GM12878 (cell line): ENCODE data around the gene LRRN2. TPM values are rescaled to one million over a fixed set of nuclear protein-coding genes. Genes with fewer than 3 reads are reported as not detected.

ENCODE experiments used
- ATAC-seq: fragments of 200-7000 bp; cut with Tn5 transposase; 3 replicates; pipeline ENCODE4 v1.9.1; 2020; ENCODE audit warnings: mild to moderate bottlenecking, moderate library complexity
- BruUV-seq: library from RNA; stranded (reverse); fragments of 400-500 nt; replicated peaks from 2 replicates; lab custom pipeline; 2021; lab: Mats Ljungman, UMichigan
- CTCF ChIA-PET: fragments of 300-600 bp; sonication (Branson Sonifier 250); formaldehyde crosslinking; extraction: SDS; loops from one replicate; lab custom pipeline; 2021; ENCODE audit warnings: inconsistent platforms; lab: Yijun Ruan, JAX
- POLR2A ChIA-PET: fragments of 350-600 bp; formaldehyde crosslinking; extraction: SDS; loops from one replicate; lab custom pipeline; 2021; ENCODE audit warnings: inconsistent platforms; lab: Charles Lee
- RAD21 ChIA-PET: fragments of 300-600 bp; sonication (Branson Sonifier 250); formaldehyde crosslinking; loops from one replicate; lab custom pipeline; 2023; ENCODE audit warnings: antibody characterized with exemption; ENCODE audit not compliant: unreplicated experiment; lab: Charles Lee
- SMC1A ChIA-PET: fragments of 300-600 bp; sonication (Branson Sonifier 250); formaldehyde crosslinking; loops from one replicate; lab custom pipeline; 2023; ENCODE audit not compliant: unreplicated experiment, uncharacterized antibody; lab: Charles Lee
- DNase-seq: peaks from one replicate; pipeline ENCODE4 v3.0.0-alpha.2; 2011; ENCODE audit warnings: low read depth, low spot score
- FAIRE-seq: peaks from 3 replicates; lab custom pipeline; 2011; peaks lifted over from hg19 to GRCh38; lab: Jason Lieb, UNC
- H2AFZ ChIP-seq: 2 replicates; pipeline ENCODE4 v1.6.0; 2011; ENCODE audit warnings: low read depth, low read length, control low read depth; ENCODE audit not compliant: control insufficient read depth
- H3K27ac ChIP-seq: 2 replicates; pipeline ENCODE4 v1.5.1; 2011; ENCODE audit warnings: control low read depth; ENCODE audit not compliant: control insufficient read depth, insufficient read depth
- H3K27me3 ChIP-seq, 2 experiments: replicated peaks in 1 of 2; 2 replicates each; pipeline versions ENCODE4 v1.6.0 to v1.6.1; 2011; ENCODE audit warnings: low read length in 1 of 2; ENCODE audit not compliant: control insufficient read depth in 2 of 2, insufficient read depth in 2 of 2
- H3K36me3 ChIP-seq, 2 experiments: 2 replicates each; pipeline ENCODE4 v1.5.1; 2011; ENCODE audit warnings: low read length in 1 of 2; ENCODE audit not compliant: control insufficient read depth in 2 of 2, insufficient read depth in 2 of 2
- H3K4me1 ChIP-seq: 2 replicates; pipeline ENCODE4 v1.6.1; 2011; ENCODE audit warnings: mild to moderate bottlenecking, low read length, moderate library complexity, mixed read lengths; ENCODE audit not compliant: control insufficient read depth, insufficient read depth
- H3K4me2 ChIP-seq: 2 replicates; pipeline ENCODE4 v1.6.0; 2011; ENCODE audit warnings: control low read depth; ENCODE audit not compliant: control insufficient read depth, insufficient read depth
- H3K4me3 ChIP-seq: fragments of 200-600 bp; sonication (generic); 2 replicates; pipeline ENCODE4 v1.5.1; 2016
- H3K79me2 ChIP-seq: 2 replicates; pipeline ENCODE4 v1.6.0; 2011; ENCODE audit warnings: low read length; ENCODE audit not compliant: control insufficient read depth, insufficient read depth
- H3K9ac ChIP-seq: 2 replicates; pipeline ENCODE4 v1.8.0; 2011; ENCODE audit warnings: low read length, control low read depth, mixed read lengths; ENCODE audit not compliant: control insufficient read depth, insufficient read depth
- H3K9me3 ChIP-seq: replicated peaks from 3 replicates; pipeline ENCODE4 v1.5.1; 2011; ENCODE audit warnings: mild to moderate bottlenecking, low read length; ENCODE audit not compliant: control insufficient read depth, insufficient read depth
- H4K20me1 ChIP-seq: 2 replicates; pipeline ENCODE4 v1.6.0; 2011; ENCODE audit not compliant: control insufficient read depth, insufficient read depth
- ASH2L ChIP-seq: fragments of 300-600, 200-600 bp; sonication (generic); IDR thresholded peaks from 2 replicates; pipeline ENCODE4 v1.6.1; 2017; ENCODE audit warnings: low read depth, mild to moderate bottlenecking, borderline replicate concordance
- BMI1 ChIP-seq: fragments of 450-650 bp; IDR thresholded peaks from 2 replicates; pipeline ENCODE4 v1.6.1; 2016; ENCODE audit warnings: mild to moderate bottlenecking, moderate library complexity, borderline replicate concordance
- CHD4 ChIP-seq: fragments of 200-600 bp; sonication (generic); IDR thresholded peaks from 2 replicates; pipeline ENCODE4 v1.6.1; 2016; ENCODE audit warnings: mild to moderate bottlenecking
- NR2C2 ChIP-seq: IDR thresholded peaks from 2 replicates; pipeline ENCODE4 v1.6.1; 2011; ENCODE audit warnings: borderline replicate concordance, low read depth; ENCODE audit not compliant: control insufficient read depth, insufficient read length
- PAX8 ChIP-seq: fragments of 450-650 bp; IDR thresholded peaks from 2 replicates; pipeline ENCODE4 v1.6.1; 2017; ENCODE audit warnings: mild to moderate bottlenecking, moderate library complexity
- SMAD1 ChIP-seq: fragments of 450-650 bp; IDR thresholded peaks from 2 replicates; pipeline ENCODE4 v1.6.1; 2018; ENCODE audit warnings: mild to moderate bottlenecking, low read depth; ENCODE audit not compliant: partially characterized antibody
- SP1 ChIP-seq: IDR thresholded peaks from one replicate; pipeline ENCODE4 v1.6.1; 2011; ENCODE audit warnings: low read depth, low read length
- ZNF24 ChIP-seq: fragments of 450-650 bp; IDR thresholded peaks from 2 replicates; pipeline ENCODE4 v1.6.1; 2017; ENCODE audit warnings: antibody characterized with exemption, mild to moderate bottlenecking
- ZZZ3 ChIP-seq: IDR thresholded peaks from 2 replicates; pipeline ENCODE4 v1.6.1; 2011; ENCODE audit warnings: low read depth; ENCODE audit not compliant: control insufficient read depth, insufficient read length
- WGBS: methylation state at CpG from one replicate; pipeline ENCODE4 v1.1.6; 2016; ENCODE audit warnings: low lambda C conversion rate; ENCODE audit not compliant: insufficient replicate concordance, insufficient coverage; ENCODE audit errors: missing lambda C conversion rate; 5-methylcytosine and 5-hydroxymethylcytosine counted together
- in situ Hi-C: fragments of 300-500 bp; cut with MboI; formaldehyde crosslinking; loops from 9 replicates; pipeline ENCODE4 v1.14.3; 2018; ENCODE audit warnings: mixed read lengths
- intact Hi-C: fragments of 100-400 bp; cut with micrococcal nuclease; formaldehyde crosslinking; loops from one replicate; pipeline ENCODE4 v1.14.2; 2022; ENCODE audit not compliant: unreplicated experiment
- polyA plus RNA-seq, 11 experiments: library from polyadenylated mRNA; depleted of rRNA in 4 of 11; unstranded in 6 of 11; stranded (reverse) in 5 of 11; fragments of >200 nt; fragmentation: Nextera tagmentation in 4 of 11; fragmentation: Illumina TruSeq in 1 of 11; extraction: Ambion mirVana in 4 of 11; extraction: Trizol in 1 of 11; gene quantifications; 1 replicate in 1 of 11; 2 replicates in 10 of 11; pipeline versions ENCODE4 v1.2.1 to v1.2.3, GENCODE V29; 2011 to 2016; ENCODE audit warnings: inconsistent platforms in 2 of 11, missing spikeins in 2 of 11, low read depth in 1 of 11
- total RNA-seq, 4 experiments: library from RNA; depleted of rRNA in 3 of 4; stranded (reverse); fragments of >200 nt in 3 of 4; fragmentation: Illumina TruSeq in 1 of 4; extraction: Trizol in 1 of 4; gene quantifications; 2 replicates each; pipeline versions ENCODE4 v1.2.1 to v1.2.3, GENCODE V29; 2013 to 2021

The LRRN2 gene
- total and polyA plus RNA-seq, 10 of the 15 experiments (the other 5 are each of a cell fraction or from before 2014, with no cell fraction given) = not detected

- Histone ChIP-seq H4K20me1 (no peaks in the 10 kb centered on the region; the same call in 1 of the 2 replicates), H3K4me3 (no peak overlapping the region), H3K4me1 (peaks cover 10% of the 10 kb centered on the region), H3K27me3 (no peaks in the 10 kb centered on the region), H2AFZ (no peak overlapping the region), H3K36me3 (no peaks in the 10 kb centered on the region), H3K9me3 (no peaks in the 10 kb centered on the region), H3K27ac (no peak overlapping the region), H3K4me2 (no peak overlapping the region), H3K9ac (no peak overlapping the region), H3K79me2 (no peaks in the 10 kb centered on the region)
- FAIRE-seq (no peak), ATAC-seq (no peak), DNase-seq (no peak)
- in situ Hi-C loops = no loop called here
- SMC1A ChIA-PET = interaction anchor here (0.8 to 6.2 kb wide), 10 partner anchors 9 to 148 kb away, joined by 3 to 31 read pairs (median 8); no protein-coding TSS in a partner anchor
- CTCF ChIA-PET = interaction anchor here (0.6 to 4.5 kb wide), 7 partner anchors 11 to 147 kb away, joined by 3 to 44 read pairs (median 14); no protein-coding TSS in a partner anchor
- POLR2A ChIA-PET = interaction anchor here (1.3 kb wide), 1 partner anchor 9 kb away, joined by 5 read pairs; no protein-coding TSS in a partner anchor
- RAD21 ChIA-PET = interaction anchor here (1.2 to 3.7 kb wide), 4 partner anchors 50 to 148 kb away, joined by 3 to 23 read pairs (median 7); no protein-coding TSS in a partner anchor
- 43% methylated on average over 5 of the region's 5 CpGs for WGBS
- intact Hi-C loops = loop anchor here (5.0 kb wide), 1 partner anchor 94 kb away; no protein-coding TSS in a partner anchor
- no TSS peak for BruUV-seq
- TF ChIP-seq PAX8 (no peak), BMI1 (peak; percentile 71), SMAD1 (no peak)
- TF ChIP-seq, all 136 proteins: peak for 1
Observed at GRCh38 chr1:204713541-204713940, 28.0 kb upstream of the LRRN2 start.

- no peak overlapping the region for H3K9ac ChIP-seq
- CTCF ChIA-PET = interaction anchor here (0.6 to 4.5 kb wide), 8 partner anchors 12 to 147 kb away, joined by 3 to 44 read pairs (median 6); no protein-coding TSS in a partner anchor
- no peak overlapping the region for H2AFZ ChIP-seq
- FAIRE-seq (no peak), ATAC-seq (no peak), DNase-seq (no peak)
- WGBS = 55% methylated on average over 4 of the region's 4 CpGs
- SMC1A ChIA-PET = interaction anchor here (1.9 to 6.2 kb wide), 4 partner anchors 12 to 147 kb away, joined by 7 to 31 read pairs (median 17); no protein-coding TSS in a partner anchor
- H4K20me1 ChIP-seq = no peaks in the 10 kb centered on the region; the same call in 1 of the 2 replicates
- H3K4me3 ChIP-seq = no peak overlapping the region
- H3K27ac ChIP-seq = no peak overlapping the region
- TF ChIP-seq NR2C2 = no peak
- TF ChIP-seq SP1 = no peak
- TF ChIP-seq CHD4 = no peak
- TF ChIP-seq ZZZ3 = no peak
- no peak for TF ChIP-seq ASH2L
- peak; percentile 79 for TF ChIP-seq ZNF24
- no peaks in the 10 kb centered on the region for H3K9me3 ChIP-seq
- no TSS peak for BruUV-seq
- H3K79me2 ChIP-seq = no peaks in the 10 kb centered on the region
- POLR2A ChIA-PET = no interaction called here
- no peaks in the 10 kb centered on the region for H3K27me3 ChIP-seq
- in situ Hi-C loops = no loop called here
- no peaks in the 10 kb centered on the region for H3K36me3 ChIP-seq
- H3K4me1 ChIP-seq = peaks cover 10% of the 10 kb centered on the region
- intact Hi-C loops = loop anchor here (5.0 kb wide), 1 partner anchor 94 kb away; no protein-coding TSS in a partner anchor
- H3K4me2 ChIP-seq = 0 out of 2 replicates have a peak overlapping the region, but pooled peaks have one; percentile 22
- RAD21 ChIA-PET = interaction anchor here (0.6 to 3.7 kb wide), 3 partner anchors 51 to 231 kb away, joined by 3 to 23 read pairs (median 3); no protein-coding TSS in a partner anchor
Observed at GRCh38 chr1:204712708-204713430, 27.3 kb upstream of the LRRN2 start.
